HG03432 (cell line): Measurements from ENCODE around the gene PRKRIP1.
"Not testable (repeated sequence)": the region's sequence is repeated elsewhere in the genome, so short reads cannot be mapped to it uniquely, and the experiment has no call there.

ENCODE experiments used
- ATAC-seq: cut with Tn5 transposase; IDR thresholded peaks from one replicate; pipeline ENCODE4 v1.9.1; 2021; ENCODE audit warnings: mild to moderate bottlenecking, moderate library complexity; ENCODE audit not compliant: unreplicated experiment

PRKRIP1 gene

DNA sequence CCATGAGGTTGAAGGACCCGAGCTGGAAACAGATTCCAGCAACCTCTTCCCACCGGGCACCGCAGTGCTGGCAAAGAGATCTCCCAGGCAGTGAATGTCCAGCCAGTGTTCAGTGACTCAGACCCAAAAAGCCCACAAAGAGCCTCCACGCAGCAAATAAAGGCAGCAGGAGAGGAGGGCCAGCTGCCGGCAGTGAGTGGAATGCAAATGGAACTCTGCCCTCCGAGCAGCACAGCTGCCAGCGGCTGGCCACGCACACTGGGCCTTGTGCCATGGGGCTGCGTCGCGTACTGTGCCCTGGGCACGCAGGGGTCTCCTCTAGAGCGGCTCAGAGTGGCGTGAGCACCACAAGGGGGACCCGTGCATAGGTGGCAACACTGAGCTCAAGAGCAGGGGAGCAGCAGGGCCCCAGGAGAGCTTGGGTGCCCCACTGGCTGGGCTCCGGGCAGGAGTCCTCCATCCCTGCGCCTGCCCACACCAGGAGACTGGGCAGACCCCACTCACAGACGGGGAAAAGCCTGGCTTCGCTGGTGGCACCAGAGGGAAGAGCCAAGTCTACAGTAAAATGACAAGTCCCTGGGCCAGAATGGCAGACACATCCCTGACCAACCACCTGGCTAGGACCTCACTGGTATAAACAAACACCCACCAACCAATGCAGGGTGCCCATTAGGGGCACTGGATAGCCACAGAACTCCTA lies 78.7 kb downstream of the PRKRIP1 start:
- not testable (repeated sequence) for ATAC-seq
